Activated T-cell treated with anti-CD3 and anti-CD28 coated beads, Interleukin-2, amount 50 U/mL, for 24 hours (primary cell): ENCODE data around the gene AFG3L2.

Source experiments
- DNase-seq: peaks from one replicate; pipeline ENCODE4 v3.0.0-alpha.2; 2020
- H3K27ac Mint-ChIP-seq: 2 replicates; pipeline ENCODE4 v1.8.0; 2020; ENCODE audit warnings: mild to moderate bottlenecking, mixed read lengths
- H3K27me3 Mint-ChIP-seq: 2 replicates; pipeline ENCODE4 v1.8.0; 2020; ENCODE audit warnings: mixed read lengths
- H3K36me3 Mint-ChIP-seq: 2 replicates; pipeline ENCODE4 v1.8.0; 2020; ENCODE audit warnings: low read depth, mixed read lengths
- H3K4me1 Mint-ChIP-seq: 2 replicates; pipeline ENCODE4 v1.8.0; 2020; ENCODE audit warnings: low read depth, mixed read lengths
- H3K4me3 Mint-ChIP-seq: 2 replicates; pipeline ENCODE4 v1.8.0; 2020; ENCODE audit warnings: mild to moderate bottlenecking, moderate library complexity, mixed read lengths
- H3K9me3 Mint-ChIP-seq: 2 replicates; pipeline ENCODE4 v1.8.0; 2020; ENCODE audit warnings: mixed read lengths

The AFG3L2 gene

DNA sequence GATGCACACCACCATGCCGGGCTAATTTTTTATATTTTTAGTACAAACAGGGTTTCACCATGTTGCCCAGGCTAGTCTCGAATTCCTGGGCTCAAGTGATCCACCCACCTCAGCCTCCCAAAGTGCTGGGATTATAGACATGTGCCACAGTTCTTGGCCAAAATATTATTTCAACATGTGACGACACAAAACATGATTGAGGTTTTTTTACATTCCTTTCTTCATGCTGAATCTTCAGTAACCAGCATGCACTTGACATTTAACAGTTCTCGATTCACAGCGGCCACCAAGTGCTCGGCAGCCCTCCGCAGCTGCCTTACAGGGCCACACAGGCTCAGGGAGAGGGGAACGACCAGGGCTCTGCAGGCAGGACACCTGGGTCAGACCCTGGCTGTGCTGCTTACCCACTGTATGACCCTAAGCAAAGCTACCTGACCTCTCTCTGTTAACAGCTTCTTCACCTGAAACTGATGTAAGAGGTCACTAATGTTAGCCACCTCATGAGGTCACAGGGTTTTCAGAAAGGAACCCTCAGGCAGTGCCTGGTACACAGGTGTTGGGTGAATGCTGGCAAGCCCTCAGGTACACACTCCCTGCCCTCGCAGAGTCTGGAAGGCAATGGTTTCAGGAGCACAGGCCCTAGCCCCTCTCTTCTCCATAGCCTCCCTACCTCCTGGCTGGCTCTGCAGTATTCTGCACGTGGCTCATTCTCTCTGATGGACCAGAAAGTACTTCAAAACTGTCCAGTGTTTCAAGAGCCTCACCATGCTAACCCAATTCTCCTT, 43.3 kb downstream of the AFG3L2 start:
- H3K27me3 Mint-ChIP-seq = no peaks in the 10 kb centered on the region
- no peaks in the 10 kb centered on the region for H3K9me3 Mint-ChIP-seq
- H3K27ac Mint-ChIP-seq = no peak overlapping the region
- H3K36me3 Mint-ChIP-seq = peaks cover 85% of the 10 kb centered on the region
- no peak overlapping the region for H3K4me3 Mint-ChIP-seq
- H3K4me1 Mint-ChIP-seq = no peaks in the 10 kb centered on the region
- no peak for DNase-seq

DNA sequence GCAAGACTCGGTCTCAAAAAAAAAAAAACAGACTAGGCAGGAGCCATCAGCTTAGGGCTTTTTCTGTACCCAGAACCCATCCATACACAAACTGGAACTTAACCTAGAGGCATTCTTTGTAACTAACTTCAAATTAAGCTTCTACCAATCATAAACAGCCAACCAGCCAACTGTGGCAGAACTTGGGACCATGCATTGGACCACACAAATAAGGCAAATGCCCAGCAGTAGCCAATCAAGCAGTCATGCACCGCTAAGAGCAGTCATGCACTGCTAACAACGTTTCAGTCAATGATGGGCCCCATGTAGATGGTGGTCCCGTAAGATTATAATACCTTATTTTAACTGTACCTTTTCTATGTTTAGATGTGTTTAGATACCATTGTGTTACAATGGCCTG, 46.3 kb downstream of the AFG3L2 start:
- Mint-ChIP-seq H3K4me1 (peaks cover 5% of the 10 kb centered on the region), H3K4me3 (no peak overlapping the region), H3K9me3 (no peaks in the 10 kb centered on the region), H3K27ac (no peak overlapping the region), H3K27me3 (no peaks in the 10 kb centered on the region), H3K36me3 (peaks cover 85% of the 10 kb centered on the region)
- no peak for DNase-seq

DNA sequence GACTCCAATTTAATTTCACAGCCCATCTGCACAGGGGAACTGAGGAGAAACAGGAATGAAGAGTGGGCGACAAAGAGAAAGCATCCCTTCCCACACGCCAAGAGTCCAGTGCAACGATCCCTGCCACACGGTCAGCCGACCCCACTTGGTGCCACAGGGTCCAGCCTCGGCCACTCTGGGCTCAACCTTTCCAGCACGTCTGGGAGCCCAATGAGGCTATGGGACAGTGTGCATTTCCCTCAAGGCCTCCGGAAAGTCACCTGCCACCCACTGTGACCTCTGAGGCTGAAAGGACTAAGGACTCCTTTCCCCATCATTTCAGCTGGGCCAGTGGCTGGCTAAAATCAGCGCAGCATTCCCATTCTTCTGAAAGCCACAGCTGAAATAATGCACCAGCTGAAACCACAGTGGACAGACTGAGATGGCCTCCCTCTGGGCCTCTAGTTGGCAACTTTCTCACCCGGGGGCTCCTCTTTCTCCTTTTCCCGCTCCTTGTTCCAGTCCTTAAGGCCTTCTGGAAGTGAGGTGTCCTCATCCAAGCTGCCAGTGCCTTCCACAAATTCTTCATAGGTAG, 47.8 kb downstream of the AFG3L2 start:
- Mint-ChIP-seq H3K4me1 (peaks cover 5% of the 10 kb centered on the region), H3K27ac (no peak overlapping the region), H3K9me3 (no peaks in the 10 kb centered on the region), H3K36me3 (peaks cover 85% of the 10 kb centered on the region), H3K4me3 (no peak overlapping the region), H3K27me3 (no peaks in the 10 kb centered on the region)
- no peak for DNase-seq

DNA sequence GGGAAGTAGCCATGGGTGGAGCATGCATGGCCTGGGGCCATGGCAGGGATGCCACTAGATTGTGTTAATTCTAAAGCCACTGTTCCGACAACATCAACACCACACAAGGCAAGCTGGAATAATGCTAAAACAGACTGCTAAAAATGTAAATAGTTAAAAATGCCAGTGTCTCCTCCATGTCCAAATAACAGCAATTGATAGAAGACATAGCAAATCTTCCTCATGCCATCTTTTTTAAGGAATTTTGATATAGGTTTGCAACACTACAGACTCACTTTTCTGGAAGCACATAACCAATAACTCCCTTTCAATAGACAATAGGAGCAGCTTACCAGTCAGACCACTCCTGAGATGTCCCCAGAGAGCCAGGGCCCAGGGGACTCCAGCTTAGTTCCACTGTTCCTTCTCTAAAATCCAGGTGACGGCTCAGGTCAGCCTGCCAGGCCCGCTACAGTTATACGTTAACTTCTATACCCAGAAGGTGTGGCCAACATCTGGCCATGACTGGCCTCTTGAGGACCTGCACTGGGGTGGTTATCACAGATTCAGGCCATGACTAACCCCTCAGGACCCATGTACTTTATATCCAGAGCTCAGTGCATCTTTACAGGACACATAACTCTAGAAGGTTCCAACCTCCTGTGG, 48.7 kb downstream of the AFG3L2 start:
- H3K4me1 Mint-ChIP-seq = peaks cover 5% of the 10 kb centered on the region
- H3K4me3 Mint-ChIP-seq = no peak overlapping the region
- no peaks in the 10 kb centered on the region for H3K9me3 Mint-ChIP-seq
- no peak overlapping the region for H3K27ac Mint-ChIP-seq
- H3K36me3 Mint-ChIP-seq = peaks cover 84% of the 10 kb centered on the region
- DNase-seq = no peak
- H3K27me3 Mint-ChIP-seq = no peaks in the 10 kb centered on the region

DNA sequence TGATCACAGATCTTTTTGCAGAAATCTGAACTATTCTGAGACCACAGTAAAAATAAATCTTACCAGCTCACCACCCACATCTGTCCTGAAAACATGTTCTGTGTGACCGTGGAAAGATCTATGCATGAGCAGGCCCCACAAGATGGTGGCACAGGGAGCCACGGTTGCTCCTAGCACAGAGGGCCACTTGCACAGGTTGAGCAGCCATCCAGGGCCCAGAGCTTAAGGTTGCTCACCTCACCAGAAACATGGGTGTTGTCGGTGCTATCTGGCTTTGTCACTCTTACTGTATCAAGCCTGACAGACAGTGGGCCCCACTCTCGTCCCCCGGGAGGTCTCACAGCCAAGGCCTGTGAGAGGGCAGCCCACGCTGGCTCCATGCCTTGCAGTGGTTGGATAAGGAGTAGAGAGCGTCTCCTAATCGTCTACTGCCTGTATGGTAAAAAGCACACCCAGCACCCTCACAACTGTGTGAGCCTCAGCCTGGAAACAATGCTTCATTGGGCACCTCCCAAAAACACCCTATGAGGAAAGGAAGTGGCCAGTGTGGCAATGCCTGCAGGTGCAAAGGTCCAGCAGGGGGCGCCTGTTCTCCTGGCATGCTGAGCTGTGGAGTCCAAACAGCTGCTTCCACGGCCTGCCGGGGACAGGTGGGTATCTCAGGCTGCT, 49.4 kb downstream of the AFG3L2 start:
- Mint-ChIP-seq H3K27me3 (no peaks in the 10 kb centered on the region), H3K9me3 (no peaks in the 10 kb centered on the region), H3K4me1 (peaks cover 5% of the 10 kb centered on the region), H3K27ac (no peak overlapping the region), H3K4me3 (no peak overlapping the region), H3K36me3 (peaks cover 86% of the 10 kb centered on the region)
- peak; percentile 82 for DNase-seq

DNA sequence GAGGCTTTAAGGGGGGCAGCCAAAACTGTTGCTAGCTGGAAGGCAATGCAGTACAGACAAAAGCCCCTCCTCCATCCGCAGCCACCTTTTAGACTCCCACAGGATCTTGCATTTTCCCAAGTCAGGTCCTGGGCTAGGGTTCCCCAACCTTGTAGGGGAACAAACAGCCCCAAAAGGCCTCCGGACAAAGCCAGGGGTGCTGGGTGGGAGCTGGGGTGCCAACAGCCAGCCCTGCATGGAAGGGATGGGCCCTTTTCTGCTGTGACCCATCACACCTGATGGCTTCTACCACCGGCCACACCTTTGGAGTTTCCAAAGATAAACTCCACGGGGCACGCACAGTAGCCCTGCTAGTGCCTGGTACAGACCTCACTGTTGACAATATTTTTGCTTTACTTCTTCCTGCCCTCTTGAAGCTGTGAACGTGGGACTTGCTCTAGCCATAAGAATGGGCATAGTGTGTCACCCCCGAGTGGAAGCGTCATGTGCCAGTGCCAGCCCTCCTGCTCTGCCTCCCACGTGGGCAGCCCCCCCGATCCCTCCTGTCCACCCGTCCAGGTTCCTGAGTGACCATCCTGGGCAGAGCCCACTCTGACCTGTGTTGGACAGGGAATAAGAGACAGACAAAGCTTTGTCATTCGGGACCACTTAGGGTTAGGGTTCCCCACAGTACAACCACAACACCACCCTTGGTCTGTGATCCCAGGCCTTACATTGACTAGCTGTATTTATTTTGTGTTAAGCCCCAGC, 50.1 kb downstream of the AFG3L2 start:
- Mint-ChIP-seq H3K36me3 (peaks cover 87% of the 10 kb centered on the region), H3K9me3 (no peaks in the 10 kb centered on the region), H3K4me1 (peaks cover 5% of the 10 kb centered on the region), H3K27ac (no peak overlapping the region), H3K4me3 (no peak overlapping the region), H3K27me3 (no peaks in the 10 kb centered on the region)
- DNase-seq = no peak

DNA sequence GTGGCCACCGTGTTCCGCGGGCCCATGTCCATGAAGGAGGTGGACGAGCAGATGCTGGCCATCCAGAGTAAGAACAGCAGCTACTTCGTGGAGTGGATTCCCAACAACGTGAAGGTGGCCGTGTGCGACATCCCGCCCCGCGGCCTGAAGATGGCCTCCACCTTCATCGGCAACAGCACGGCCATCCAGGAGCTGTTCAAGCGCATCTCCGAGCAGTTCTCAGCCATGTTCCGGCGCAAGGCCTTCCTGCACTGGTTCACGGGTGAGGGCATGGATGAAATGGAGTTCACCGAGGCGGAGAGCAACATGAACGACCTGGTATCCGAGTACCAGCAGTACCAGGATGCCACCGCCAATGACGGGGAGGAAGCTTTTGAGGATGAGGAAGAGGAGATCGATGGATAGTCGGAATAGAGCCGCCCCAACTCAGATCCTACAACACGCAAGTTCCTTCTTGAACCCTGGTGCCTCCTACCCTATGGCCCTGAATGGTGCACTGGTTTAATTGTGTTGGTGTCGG, 51.2 kb downstream of the AFG3L2 start:
- H3K36me3 Mint-ChIP-seq = peaks cover 87% of the 10 kb centered on the region
- H3K27ac Mint-ChIP-seq = no peak overlapping the region
- peaks cover 5% of the 10 kb centered on the region for H3K4me1 Mint-ChIP-seq
- H3K27me3 Mint-ChIP-seq = no peaks in the 10 kb centered on the region
- H3K4me3 Mint-ChIP-seq = no peak overlapping the region
- DNase-seq = no peak
- no peaks in the 10 kb centered on the region for H3K9me3 Mint-ChIP-seq

DNA sequence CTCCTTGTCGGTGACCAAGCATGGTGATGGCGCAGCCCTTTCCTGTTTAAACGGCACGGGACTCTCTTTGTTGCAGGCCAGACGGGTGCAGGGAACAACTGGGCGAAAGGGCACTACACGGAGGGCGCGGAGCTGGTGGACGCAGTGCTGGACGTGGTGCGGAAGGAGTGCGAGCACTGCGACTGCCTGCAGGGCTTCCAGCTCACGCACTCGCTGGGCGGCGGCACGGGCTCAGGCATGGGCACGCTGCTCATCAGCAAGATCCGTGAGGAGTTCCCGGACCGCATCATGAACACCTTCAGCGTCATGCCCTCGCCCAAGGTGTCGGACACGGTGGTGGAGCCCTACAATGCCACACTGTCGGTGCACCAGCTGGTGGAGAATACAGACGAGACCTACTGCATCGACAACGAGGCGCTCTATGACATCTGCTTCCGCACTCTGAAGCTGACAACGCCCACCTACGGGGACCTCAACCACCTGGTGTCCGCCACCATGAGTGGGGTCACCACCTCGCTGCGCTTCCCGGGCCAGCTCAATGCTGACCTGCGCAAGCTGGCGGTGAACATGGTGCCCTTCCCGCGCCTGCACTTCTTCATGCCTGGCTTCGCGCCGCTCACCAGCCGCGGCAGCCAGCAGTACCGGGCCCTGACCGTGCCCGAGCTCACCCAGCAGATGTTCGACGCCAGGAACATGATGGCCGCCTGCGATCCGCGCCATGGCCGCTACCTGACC, 51.9 kb downstream of the AFG3L2 start:
- H3K9me3 Mint-ChIP-seq = no peaks in the 10 kb centered on the region
- H3K27me3 Mint-ChIP-seq = no peaks in the 10 kb centered on the region
- no peak overlapping the region for H3K4me3 Mint-ChIP-seq
- peaks cover 5% of the 10 kb centered on the region for H3K4me1 Mint-ChIP-seq
- no peak overlapping the region for H3K27ac Mint-ChIP-seq
- H3K36me3 Mint-ChIP-seq = peaks cover 81% of the 10 kb centered on the region
- no peak for DNase-seq

DNA sequence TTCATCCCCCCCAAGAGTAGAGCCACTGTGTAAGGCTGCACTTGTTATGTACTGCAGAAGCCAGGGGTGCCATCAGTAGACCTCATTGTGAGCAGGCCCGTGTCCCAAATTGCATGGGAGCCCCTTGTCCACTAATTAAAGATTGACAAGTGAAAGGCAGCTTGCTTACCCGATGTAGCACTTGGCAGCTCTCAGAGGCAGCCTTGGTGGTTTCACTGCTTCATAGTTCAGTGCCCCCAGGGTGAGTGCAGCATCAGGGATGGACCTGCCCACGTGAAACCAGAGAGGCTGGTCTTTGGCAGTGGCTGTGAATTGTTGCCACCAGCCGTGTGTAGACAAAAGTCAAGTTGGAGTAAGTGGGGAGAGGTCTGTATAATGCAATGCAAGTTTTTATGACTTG, 55.7 kb downstream of the AFG3L2 start:
- DNase-seq = no peak
- no peak overlapping the region for H3K27ac Mint-ChIP-seq
- H3K4me3 Mint-ChIP-seq = no peak overlapping the region
- H3K9me3 Mint-ChIP-seq = no peaks in the 10 kb centered on the region
- H3K4me1 Mint-ChIP-seq = no peaks in the 10 kb centered on the region
- peaks cover 42% of the 10 kb centered on the region for H3K36me3 Mint-ChIP-seq
- H3K27me3 Mint-ChIP-seq = no peaks in the 10 kb centered on the region

DNA sequence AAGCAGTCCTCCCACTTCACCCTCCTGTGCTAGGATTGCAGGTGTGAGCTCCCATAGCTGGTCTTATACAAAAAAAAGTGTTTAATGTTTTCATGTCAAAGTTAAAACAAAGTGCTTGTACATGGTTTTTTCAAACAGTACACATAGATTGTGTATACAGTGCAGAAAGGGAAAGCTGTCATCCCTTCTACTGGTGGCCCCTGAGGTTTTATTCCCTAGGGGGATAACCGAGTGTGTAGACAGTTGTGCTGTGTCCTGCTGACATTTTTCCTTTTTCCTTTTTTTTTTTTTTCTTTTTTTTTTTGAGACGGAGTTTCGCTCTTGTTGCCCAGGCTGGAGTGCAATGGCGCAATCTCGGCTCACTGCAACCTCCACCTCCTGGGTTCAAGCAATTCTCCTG, 58.2 kb downstream of the AFG3L2 start:
- peaks cover 18% of the 10 kb centered on the region for H3K36me3 Mint-ChIP-seq
- H3K4me1 Mint-ChIP-seq = no peaks in the 10 kb centered on the region
- no peak overlapping the region for H3K27ac Mint-ChIP-seq
- no peaks in the 10 kb centered on the region for H3K27me3 Mint-ChIP-seq
- no peak for DNase-seq
- H3K4me3 Mint-ChIP-seq = no peak overlapping the region
- H3K9me3 Mint-ChIP-seq = no peaks in the 10 kb centered on the region

DNA sequence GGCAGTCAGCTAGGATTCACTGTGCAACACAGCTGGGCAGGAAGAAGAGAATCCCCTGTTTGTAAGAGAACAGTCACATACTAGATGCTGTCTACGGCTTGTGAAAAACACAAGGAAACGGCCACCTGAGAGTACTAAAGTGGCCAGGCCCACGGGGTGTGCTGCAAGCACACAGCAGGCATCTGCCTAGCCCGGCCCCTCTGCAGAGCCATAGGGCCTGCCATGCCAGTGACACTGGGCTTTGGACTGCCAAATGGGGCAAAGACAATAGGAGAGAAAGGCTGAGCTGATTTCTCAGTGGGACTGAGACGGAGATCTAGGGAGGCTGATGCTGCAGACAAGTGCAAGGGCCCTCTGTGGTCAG, 58.7 kb downstream of the AFG3L2 start:
- Mint-ChIP-seq H3K4me1 (no peaks in the 10 kb centered on the region), H3K36me3 (peaks cover 13% of the 10 kb centered on the region), H3K27me3 (no peaks in the 10 kb centered on the region), H3K4me3 (no peak overlapping the region), H3K9me3 (no peaks in the 10 kb centered on the region), H3K27ac (no peak overlapping the region)
- no peak for DNase-seq

DNA sequence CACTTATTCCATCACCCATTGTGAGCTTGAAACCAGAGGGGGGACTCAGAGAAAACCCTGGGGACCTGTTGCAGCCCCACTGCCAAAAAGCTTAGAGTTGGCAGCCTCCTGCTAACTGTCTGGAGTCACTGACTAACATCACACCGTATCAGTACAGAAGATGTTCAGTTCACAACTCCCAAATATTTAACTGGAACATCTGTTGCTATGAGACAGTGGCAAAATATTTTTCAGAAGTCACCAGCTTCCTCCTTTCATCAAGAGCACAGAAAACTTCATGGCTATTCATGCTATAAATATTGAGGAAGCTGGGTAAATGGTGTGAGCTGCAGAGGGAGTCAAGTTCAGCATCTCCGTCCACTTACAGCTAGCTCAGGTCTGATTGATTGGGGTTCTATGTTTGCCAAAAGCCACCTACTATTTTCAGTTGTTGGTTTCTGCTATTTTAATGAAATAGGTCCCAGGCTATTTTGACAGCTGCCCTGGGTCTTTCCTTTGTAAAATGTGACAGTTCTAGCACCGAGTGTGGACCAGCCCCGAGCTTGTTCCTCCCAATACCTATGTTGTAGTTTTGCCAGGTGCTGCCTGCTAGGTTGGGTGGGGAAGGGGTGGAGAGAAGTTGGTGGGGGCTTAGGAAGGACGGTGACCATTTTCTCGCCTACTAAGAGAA, 59.2 kb downstream of the AFG3L2 start:
- Mint-ChIP-seq H3K27me3 (peaks cover 2% of the 10 kb centered on the region), H3K36me3 (peaks cover 9% of the 10 kb centered on the region), H3K9me3 (no peaks in the 10 kb centered on the region), H3K4me3 (no peak overlapping the region), H3K4me1 (no peaks in the 10 kb centered on the region), H3K27ac (no peak overlapping the region)
- DNase-seq = no peak

DNA sequence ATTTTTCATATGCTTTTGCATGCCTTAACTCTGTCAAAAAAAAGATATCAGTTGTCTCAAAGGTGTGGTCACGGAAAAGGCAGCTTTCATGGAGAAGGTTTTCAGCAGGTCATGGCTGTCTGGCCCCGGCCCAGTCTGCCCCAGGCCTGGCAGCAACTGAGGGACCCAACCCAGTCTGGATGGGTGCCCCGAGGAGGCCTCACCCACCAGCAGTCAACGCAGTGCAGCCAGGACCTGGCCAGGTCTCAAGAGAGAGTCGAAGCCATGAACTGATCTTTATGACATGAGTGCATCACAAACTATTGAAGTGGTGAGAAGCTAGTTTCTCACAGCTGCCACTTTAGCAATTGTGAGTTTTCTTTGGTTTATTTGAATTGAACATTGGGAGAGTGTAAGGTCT, 61.1 kb downstream of the AFG3L2 start:
- no peak for DNase-seq
- Mint-ChIP-seq H3K4me1 (no peaks in the 10 kb centered on the region), H3K36me3 (peaks cover 5% of the 10 kb centered on the region), H3K27me3 (peaks cover 7% of the 10 kb centered on the region), H3K27ac (no peak overlapping the region), H3K9me3 (peaks cover 6% of the 10 kb centered on the region), H3K4me3 (no peak overlapping the region)
